Stimulated activated CD8-positive, alpha-beta memory T cell treated with anti-CD3 and anti-CD28 coated beads, Interleukin-12 subunit alpha, Interleukin-12 subunit beta, amount 100 ng/mL, for 24 hours (primary cell): ENCODE results near the gene MED20.

Experiments
- DNase-seq: peaks from one replicate; pipeline ENCODE4 v3.0.0-alpha.2; 2020; ENCODE audit errors: extremely low read depth

Gene MED20

GRCh38 chr6:41941280-41942066 is 20.5 kb upstream of the MED20 start, which contains the start of gene CCND3:
TSS of gene CCND3 (minus strand) at chr6:41941808. CDS start at chr6:41941649, 159 bp downstream.
- peak; percentile 88 for DNase-seq

GRCh38 chr6:41940759-41941279 is 19.9 kb upstream of the MED20 start:
- no peak for DNase-seq

- no peak for DNase-seq
These were observed 19.2 kb upstream of the MED20 start for GRCh38 chr6:41939848-41940758.

GRCh38 chr6:41939176-41939847 is 18.4 kb upstream of the MED20 start:
- no peak for DNase-seq

- no peak for DNase-seq
These were observed 17.7 kb upstream of the MED20 start for GRCh38 chr6:41938590-41939175.

- no peak for DNase-seq
These were observed 17.1 kb upstream of the MED20 start for GRCh38 chr6:41937861-41938574.

- DNase-seq = no peak
These were observed 16.5 kb upstream of the MED20 start for GRCh38 chr6:41937472-41937860.

GRCh38 chr6:41936073-41936837 is 15.3 kb upstream of the MED20 start:
- peak; percentile 51 for DNase-seq

- DNase-seq = no peak
These were observed 14.7 kb upstream of the MED20 start for GRCh38 chr6:41935685-41936072.

- DNase-seq = no peak
These were observed 14.2 kb upstream of the MED20 start for GRCh38 chr6:41935193-41935574.

GRCh38 chr6:41934278-41935192 is 13.6 kb upstream of the MED20 start:
- DNase-seq = no peak

- no peak for DNase-seq
These were observed 11.4 kb upstream of the MED20 start for GRCh38 chr6:41932378-41932777.

GRCh38 chr6:41931792-41932191 is 10.9 kb upstream of the MED20 start:
- DNase-seq = no peak

- no peak for DNase-seq
These were observed 9.0 kb upstream of the MED20 start for GRCh38 chr6:41929924-41930323.

- no peak for DNase-seq
These were observed 6.3 kb upstream of the MED20 start for GRCh38 chr6:41927253-41927652.

- DNase-seq = no peak
These were observed 1.2 kb upstream of the MED20 start for GRCh38 chr6:41922154-41922553.

- DNase-seq = no peak
These were observed 716 bp upstream of the MED20 start for GRCh38 chr6:41921712-41921998.

- no peak for DNase-seq
These were observed 3.4 kb downstream of the MED20 start for GRCh38 chr6:41917528-41917927.

- no peak for DNase-seq
These were observed 5.9 kb downstream of the MED20 start for GRCh38 chr6:41914869-41915530.
